Measurements from ENCODE around the gene ARHGAP42.

ARHGAP42 gene

DNA sequence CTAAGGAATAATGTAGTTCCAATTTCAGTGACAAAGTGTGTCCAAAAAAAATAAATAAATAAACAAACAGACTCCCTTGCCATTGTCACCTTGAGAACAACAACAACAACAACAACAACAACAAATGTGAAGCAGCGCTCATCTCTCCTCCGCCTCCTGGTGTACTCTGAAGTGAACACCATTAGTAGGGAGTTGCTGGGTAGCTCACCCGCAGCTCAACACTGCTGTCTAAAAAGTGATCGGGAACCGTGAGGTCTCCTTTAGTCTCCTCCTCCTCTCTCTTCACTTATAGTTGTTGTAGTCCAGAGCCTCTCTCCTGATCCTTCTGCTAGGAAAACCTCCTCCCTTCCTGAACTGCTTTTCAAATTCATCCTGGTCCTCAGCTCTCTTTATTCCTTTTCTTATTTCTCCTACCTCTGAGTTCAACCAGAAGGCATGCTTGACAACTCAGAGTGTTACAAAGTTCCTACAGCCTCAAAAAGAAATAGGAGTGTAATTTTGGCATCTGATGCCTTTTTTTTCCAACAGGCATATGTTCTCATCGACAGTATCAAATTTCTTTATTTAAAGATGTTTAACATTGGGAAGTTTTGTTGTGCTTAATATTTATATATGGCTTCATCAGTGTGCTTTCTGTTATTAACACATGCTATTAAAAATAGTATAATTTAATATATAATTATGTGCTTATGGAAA is 227.5 kb downstream of the ARHGAP42 start:
- TF ChIP-seq, protein P1, sequence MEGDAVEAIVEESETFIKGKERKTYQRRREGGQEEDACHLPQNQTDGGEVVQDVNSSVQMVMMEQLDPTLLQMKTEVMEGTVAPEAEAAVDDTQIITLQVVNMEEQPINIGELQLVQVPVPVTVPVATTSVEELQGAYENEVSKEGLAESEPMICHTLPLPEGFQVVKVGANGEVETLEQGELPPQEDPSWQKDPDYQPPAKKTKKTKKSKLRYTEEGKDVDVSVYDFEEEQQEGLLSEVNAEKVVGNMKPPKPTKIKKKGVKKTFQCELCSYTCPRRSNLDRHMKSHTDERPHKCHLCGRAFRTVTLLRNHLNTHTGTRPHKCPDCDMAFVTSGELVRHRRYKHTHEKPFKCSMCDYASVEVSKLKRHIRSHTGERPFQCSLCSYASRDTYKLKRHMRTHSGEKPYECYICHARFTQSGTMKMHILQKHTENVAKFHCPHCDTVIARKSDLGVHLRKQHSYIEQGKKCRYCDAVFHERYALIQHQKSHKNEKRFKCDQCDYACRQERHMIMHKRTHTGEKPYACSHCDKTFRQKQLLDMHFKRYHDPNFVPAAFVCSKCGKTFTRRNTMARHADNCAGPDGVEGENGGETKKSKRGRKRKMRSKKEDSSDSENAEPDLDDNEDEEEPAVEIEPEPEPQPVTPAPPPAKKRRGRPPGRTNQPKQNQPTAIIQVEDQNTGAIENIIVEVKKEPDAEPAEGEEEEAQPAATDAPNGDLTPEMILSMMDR (IDR thresholded peaks at IDR 0.05): no peak

DNA sequence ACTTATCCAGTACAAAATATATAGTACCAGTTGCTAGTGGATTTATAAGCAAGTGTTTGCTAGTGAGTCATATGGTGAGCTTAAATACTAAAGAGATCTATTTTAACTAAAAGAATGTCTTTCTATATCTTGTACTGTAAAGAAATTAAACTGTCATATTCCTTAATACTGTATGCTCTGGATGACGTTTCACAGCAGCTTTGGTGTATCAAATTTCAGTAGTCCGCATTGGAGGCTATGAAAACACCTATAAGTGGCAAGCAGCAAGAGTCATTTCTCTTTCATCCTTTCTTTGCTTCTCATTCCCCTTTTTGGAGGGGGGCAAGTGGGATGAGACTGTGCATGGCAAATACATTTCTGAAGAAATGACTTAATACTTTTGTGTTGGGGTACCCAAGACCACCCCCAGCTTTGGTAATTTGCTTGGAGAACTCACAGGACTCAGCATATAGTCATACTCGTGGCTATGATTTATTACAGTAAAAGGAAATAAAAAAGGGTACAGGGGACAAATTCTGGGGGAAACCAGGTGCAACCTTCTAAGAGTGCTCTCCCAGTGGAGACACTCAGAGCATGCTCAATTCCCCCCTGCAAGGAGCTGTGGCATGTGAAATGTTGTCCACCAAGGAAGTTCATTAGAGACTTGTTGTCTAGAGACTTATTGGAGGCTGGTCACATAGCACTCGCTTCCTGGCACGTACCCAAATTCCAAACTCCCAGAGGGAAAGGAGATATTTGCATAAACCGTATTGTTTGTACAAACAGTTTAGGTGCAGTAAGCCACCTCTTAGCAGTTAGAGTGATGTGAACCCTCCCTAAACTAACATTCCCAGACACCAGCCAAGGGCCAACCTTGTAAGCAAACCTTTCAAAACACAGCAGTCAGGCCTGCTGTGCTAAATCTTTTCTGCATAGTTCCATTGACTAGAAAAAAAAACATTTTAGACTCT is 231.7 kb downstream of the ARHGAP42 start:
- TF ChIP-seq, protein P1 (IDR thresholded peaks at IDR 0.05): no peak

DNA sequence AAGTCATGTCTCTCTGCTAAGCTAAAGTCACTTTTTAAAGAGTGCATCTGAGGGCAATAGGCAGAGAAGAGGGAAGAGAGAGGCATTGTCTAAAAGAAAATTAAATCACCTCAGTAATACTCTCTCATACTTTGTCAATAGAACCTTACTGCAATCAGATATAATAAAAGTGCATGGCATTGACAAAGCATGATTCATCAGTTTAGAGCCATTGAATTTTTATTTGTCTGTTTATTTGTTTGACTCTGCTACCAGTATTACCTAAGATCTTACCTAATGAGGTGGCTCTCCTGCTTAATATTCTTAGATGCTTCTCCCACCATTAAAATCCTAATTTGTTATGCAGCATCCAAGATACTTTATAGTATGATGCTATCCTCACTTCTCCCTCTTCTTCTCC is 233.5 kb downstream of the ARHGAP42 start:
- TF ChIP-seq, protein P1 (IDR thresholded peaks at IDR 0.05): no peak

DNA sequence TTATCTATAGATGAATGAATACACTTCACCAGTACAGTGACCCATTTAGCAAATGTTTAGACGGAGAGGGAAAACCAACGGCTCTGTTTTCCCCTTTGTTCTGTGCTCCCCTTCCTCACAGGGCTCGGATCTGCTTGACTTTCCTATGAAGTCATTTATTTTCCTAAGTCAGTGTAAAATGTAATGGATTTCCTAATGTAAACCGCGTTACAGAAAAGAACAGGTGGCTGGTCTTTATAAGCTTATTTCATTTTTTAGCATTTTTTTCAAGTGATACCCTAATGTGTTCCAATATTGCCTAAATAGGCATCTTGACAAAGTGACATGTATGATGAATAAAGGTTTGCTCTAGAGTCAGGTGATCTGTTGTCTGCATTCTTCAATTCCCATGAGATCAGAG is 235.0 kb downstream of the ARHGAP42 start:
- TF ChIP-seq, protein P1 (IDR thresholded peaks at IDR 0.05): no peak

DNA sequence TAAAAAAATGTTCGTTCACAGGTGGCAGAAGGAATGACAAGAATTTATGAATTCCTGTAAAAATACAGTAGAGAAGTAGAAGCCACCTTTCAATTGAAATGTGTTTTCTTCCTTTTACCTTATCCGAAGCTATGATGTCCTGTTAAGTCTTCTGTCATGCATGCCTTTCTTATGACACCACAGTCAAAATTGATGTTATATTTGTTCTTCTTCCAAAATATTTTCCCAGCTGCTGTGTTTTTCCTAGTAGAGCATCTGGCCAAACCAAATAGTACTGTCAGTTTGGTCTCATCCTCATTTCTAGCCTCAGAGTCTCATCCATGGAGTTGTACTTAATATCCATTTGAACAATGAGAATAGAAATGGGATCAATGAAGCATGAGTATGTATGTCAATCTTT is 236.5 kb downstream of the ARHGAP42 start:
- TF ChIP-seq, protein P1 (IDR thresholded peaks at IDR 0.05): no peak

DNA sequence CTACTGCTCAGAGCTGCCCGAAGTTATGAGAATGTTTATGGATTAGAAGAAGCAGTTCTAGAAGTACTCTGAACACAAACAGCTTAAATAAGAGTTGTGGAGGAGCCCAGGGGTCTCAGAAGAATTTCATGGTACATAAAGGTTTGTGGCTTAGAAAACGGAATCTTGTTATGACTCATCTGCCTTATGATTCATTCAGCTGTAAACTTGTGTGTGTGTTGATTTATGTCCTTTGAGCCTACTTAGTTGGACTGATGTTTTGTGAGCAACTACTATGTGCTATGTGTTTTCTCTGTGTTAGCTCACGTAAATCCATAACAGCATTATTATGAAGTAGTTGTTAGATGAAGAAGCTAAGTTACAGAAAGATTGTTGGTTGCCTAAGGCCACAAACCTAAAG is 238.8 kb downstream of the ARHGAP42 start:
- TF ChIP-seq, protein P1 (IDR thresholded peaks at IDR 0.05): no peak

DNA sequence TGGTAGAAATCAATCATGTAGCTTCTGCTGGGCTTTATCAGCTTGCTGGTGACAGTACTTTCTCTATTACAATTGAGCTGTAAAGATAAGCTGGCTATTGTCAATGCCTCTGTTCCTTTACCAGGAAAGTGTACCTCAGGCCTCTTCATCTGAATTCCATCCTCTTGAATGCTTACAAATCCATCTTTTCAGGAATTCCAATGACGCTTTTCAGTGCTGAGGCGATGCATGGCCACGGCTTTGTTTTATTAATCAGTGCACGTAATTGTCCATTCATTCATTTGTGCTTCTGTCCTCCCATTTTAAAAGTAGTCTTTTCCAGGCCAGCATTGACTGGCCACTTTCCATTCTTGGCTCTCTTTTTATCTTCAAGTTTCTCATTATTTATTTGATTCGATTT is 240.5 kb downstream of the ARHGAP42 start:
- TF ChIP-seq, protein P1 (IDR thresholded peaks at IDR 0.05): no peak
